ENCODE results near the gene OCIAD2. TPM values are rescaled to one million over a fixed set of nuclear protein-coding genes. Genes with fewer than 3 reads are reported as not detected.
"Not testable (repeated sequence)": the region's sequence is repeated elsewhere in the genome, so short reads cannot be mapped to it uniquely, and the experiment has no call there.

The OCIAD2 gene
- total and polyA plus RNA-seq, 2 experiments from 2014 or later, result 1.7 to 35.0 TPM

DNA sequence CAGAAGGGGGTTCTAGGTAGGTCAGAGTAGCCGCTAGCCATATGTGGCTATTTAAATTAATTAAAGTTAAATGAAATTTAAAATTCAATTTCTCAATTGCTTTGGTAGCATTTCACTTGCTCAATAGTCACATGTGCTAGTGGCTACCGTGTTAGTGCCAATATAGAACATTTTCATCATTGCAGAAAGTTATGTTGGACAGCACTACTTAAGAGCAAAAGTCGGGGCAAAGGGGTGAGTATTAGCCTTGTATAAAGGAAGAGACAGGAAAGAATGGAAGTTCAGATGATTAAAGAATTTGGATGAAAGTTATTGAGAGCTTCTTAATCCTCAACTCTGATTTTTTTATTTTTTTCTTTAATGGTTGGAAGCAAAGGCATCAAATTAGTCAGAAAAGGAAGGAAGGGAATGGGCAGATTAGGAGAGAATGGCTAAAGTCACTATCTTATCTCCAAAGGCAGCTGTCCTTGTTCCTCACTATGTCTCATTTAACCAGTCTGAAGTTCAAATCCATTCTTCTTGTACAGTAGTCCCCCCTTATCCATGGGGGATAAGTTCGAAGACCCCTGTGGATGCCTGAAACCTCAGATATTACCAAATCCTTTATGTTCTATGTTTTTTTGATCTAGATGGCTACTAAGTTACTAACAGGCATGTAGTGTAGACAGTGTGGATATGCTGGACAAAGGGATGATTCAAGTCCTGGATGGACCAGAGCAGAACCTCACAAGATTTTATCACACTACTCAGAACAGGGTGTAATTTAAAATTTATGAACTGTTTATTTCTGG, 52.8 kb downstream of the OCIAD2 start:
- no peaks in the 10 kb centered on the region for H4K20me1 ChIP-seq (ENCODE audit: insufficient read depth)
- no peak overlapping the region for H3K9ac ChIP-seq
- peaks cover 21% of the 10 kb centered on the region for H3K36me3 ChIP-seq (ENCODE audit: low read depth)
- no peaks in the 10 kb centered on the region for H3K4me1 ChIP-seq (ENCODE audit: insufficient read depth)
- H3K9me2 ChIP-seq (ENCODE audit: insufficient read depth), result no peaks in the 10 kb centered on the region
- in situ Hi-C loops (cut with MboI), result no loop called here
- H3K9me3 ChIP-seq (ENCODE audit: low read depth), result no peaks in the 10 kb centered on the region
- H3F3A ChIP-seq (ENCODE audit: insufficient read depth), result no peaks in the 10 kb centered on the region; the same call in 1 of the 2 replicates
- no peak overlapping the region for H3K4me3 ChIP-seq
- H2AFZ ChIP-seq, result no peak overlapping the region
- H3K27ac ChIP-seq, result no peak overlapping the region
- H3K79me2 ChIP-seq (ENCODE audit: insufficient read depth), result peaks cover 29% of the 10 kb centered on the region; the same call in 1 of the 2 replicates
- no peak for DNase-seq
- H3K27me3 ChIP-seq (replicated peaks; ENCODE audit: insufficient read depth), result no peaks in the 10 kb centered on the region
- no peak overlapping the region for H3K4me2 ChIP-seq (ENCODE audit: unreplicated experiment)
- 96 to 99% methylated on average over 4 of the region's 4 CpGs for WGBS, 2 experiments (ENCODE audit: low coverage in 1 of 2, low lambda C conversion rate in 2 of 2, missing lambda C conversion rate in 2 of 2)
- TF ChIP-seq EZH2phosphoT487 (IDR thresholded peaks at IDR 0.05; ENCODE audit: insufficient read depth, low read depth) (no peak), EZH2 (IDR thresholded peaks at IDR 0.05; ENCODE audit: insufficient read depth, poor library complexity, severe bottlenecking) (no peak)

DNA sequence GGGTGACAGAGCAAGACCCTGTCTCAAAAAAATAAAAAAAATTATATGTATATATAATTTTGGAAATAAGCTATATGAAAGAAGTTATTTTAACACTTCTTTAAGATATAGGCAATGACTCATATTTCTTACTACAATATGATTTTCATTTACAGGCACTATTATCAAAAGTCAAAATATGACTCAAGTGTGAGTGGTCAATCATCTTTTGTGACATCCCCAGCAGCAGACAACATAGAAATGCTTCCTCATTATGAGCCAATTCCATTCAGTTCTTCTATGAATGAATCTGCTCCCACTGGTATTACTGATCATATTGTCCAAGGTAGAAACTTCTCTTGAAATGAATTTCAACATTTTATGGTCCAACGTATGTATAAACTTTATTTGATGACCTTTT, 54.9 kb downstream of the OCIAD2 start:
- 98 to 100% methylated on average over 1 of the region's 1 CpG for WGBS, 2 experiments (ENCODE audit: low coverage in 1 of 2, low lambda C conversion rate in 2 of 2, missing lambda C conversion rate in 2 of 2)
- no peak overlapping the region for H2AFZ ChIP-seq
- H3K36me3 ChIP-seq (ENCODE audit: low read depth), result peaks cover 39% of the 10 kb centered on the region

GRCh38 chr4:48848799-48849198, 57.8 kb downstream of the OCIAD2 start:
- not testable (repeated sequence) for H3K4me2 ChIP-seq (ENCODE audit: unreplicated experiment); H3K4me1 ChIP-seq (ENCODE audit: insufficient read depth); H2AFZ ChIP-seq; H4K20me1 ChIP-seq (ENCODE audit: insufficient read depth); H3K9me3 ChIP-seq (ENCODE audit: low read depth); DNase-seq; H3K4me3 ChIP-seq; H3F3A ChIP-seq (ENCODE audit: insufficient read depth); H3K9ac ChIP-seq; H3K27me3 ChIP-seq (replicated peaks; ENCODE audit: insufficient read depth); H3K9me2 ChIP-seq (ENCODE audit: insufficient read depth); H3K27ac ChIP-seq
- in situ Hi-C loops (cut with MboI), result loop anchor here (25.0 kb wide), 1 partner anchor 89 kb away; no protein-coding TSS in a partner anchor
- Histone ChIP-seq H3K79me2 (ENCODE audit: insufficient read depth) (peaks cover 75% of the 10 kb centered on the region), H3K36me3 (ENCODE audit: low read depth) (peaks cover 51% of the 10 kb centered on the region)
- 96 to 98% methylated on average over 6 of the region's 6 CpGs for WGBS, 2 experiments (ENCODE audit: low coverage in 1 of 2, low lambda C conversion rate in 2 of 2, missing lambda C conversion rate in 2 of 2)

More for the DNA sequence above, 54.9 kb downstream of the OCIAD2 start:
- Histone ChIP-seq H3K27ac (no peak overlapping the region), H4K20me1 (ENCODE audit: insufficient read depth) (no peaks in the 10 kb centered on the region), H3K4me3 (no peak overlapping the region), H3K27me3 (replicated peaks; ENCODE audit: insufficient read depth) (no peaks in the 10 kb centered on the region), H3K4me1 (ENCODE audit: insufficient read depth) (no peaks in the 10 kb centered on the region), H3K4me2 (ENCODE audit: unreplicated experiment) (no peak overlapping the region), H3K79me2 (ENCODE audit: insufficient read depth) (peaks cover 46% of the 10 kb centered on the region), H3F3A (ENCODE audit: insufficient read depth) (no peaks in the 10 kb centered on the region; the same call in 1 of the 2 replicates), H3K9ac (no peak overlapping the region), H3K9me3 (ENCODE audit: low read depth) (no peaks in the 10 kb centered on the region), H3K9me2 (ENCODE audit: insufficient read depth) (no peaks in the 10 kb centered on the region)
- TF ChIP-seq EZH2phosphoT487 (IDR thresholded peaks at IDR 0.05; ENCODE audit: insufficient read depth, low read depth), result no peak
- no peak for TF ChIP-seq EZH2 (IDR thresholded peaks at IDR 0.05; ENCODE audit: insufficient read depth, poor library complexity, severe bottlenecking)
- in situ Hi-C loops (cut with MboI), result no loop called here
- no peak for DNase-seq

DNA sequence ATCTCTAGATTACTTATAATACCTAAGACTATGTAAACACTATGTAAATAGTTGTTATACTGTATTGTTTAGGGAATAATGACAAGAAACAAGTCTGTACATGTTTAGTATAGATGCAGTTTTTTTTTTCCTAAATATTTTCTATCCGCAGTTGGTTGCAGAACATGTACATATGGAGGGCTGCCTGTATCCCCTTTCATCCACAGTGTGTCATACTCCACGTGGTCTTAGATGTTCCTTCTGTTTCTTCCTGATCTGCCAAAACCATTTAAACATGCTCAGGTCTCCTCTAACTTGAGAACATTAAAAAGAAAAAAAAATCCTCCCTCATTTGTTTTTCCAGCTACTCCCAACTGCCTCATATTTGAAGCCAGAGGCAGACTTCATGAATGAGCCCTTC, 61.7 kb downstream of the OCIAD2 start:
- Histone ChIP-seq H3K79me2 (ENCODE audit: insufficient read depth) (peaks cover 88% of the 10 kb centered on the region), H2AFZ (no peak overlapping the region), H3K27ac (no peak overlapping the region), H3F3A (ENCODE audit: insufficient read depth) (no peaks in the 10 kb centered on the region), H3K4me2 (ENCODE audit: unreplicated experiment) (no peak overlapping the region), H3K9me2 (ENCODE audit: insufficient read depth) (no peaks in the 10 kb centered on the region), H3K36me3 (ENCODE audit: low read depth) (peaks cover 50% of the 10 kb centered on the region), H3K9ac (no peak overlapping the region), H3K4me1 (ENCODE audit: insufficient read depth) (no peaks in the 10 kb centered on the region), H3K27me3 (replicated peaks; ENCODE audit: insufficient read depth) (no peaks in the 10 kb centered on the region), H3K4me3 (no peak overlapping the region), H4K20me1 (ENCODE audit: insufficient read depth) (no peaks in the 10 kb centered on the region), H3K9me3 (ENCODE audit: low read depth) (no peaks in the 10 kb centered on the region)
- in situ Hi-C loops (cut with MboI), result loop anchor here (25.0 kb wide), 1 partner anchor 92 kb away; no protein-coding TSS in a partner anchor
- WGBS, 2 experiments (ENCODE audit: low coverage in 1 of 2, low lambda C conversion rate in 2 of 2, missing lambda C conversion rate in 2 of 2), result 97 to 98% methylated on average over 2 of the region's 2 CpGs
- TF ChIP-seq EZH2phosphoT487 (IDR thresholded peaks at IDR 0.05; ENCODE audit: insufficient read depth, low read depth), result no peak
- TF ChIP-seq EZH2 (IDR thresholded peaks at IDR 0.05; ENCODE audit: insufficient read depth, poor library complexity, severe bottlenecking), result no peak
- no peak for DNase-seq

All from GM23248 (cell line).